HepG2 (cell line): ENCODE data around the gene RPL36AL. TPM values are rescaled to one million over a fixed set of nuclear protein-coding genes. Genes with fewer than 3 reads are reported as not detected.

Source experiments
- ADNP ChIP-seq: sonication (generic); formaldehyde crosslinking; IDR thresholded peaks from 2 replicates; pipeline ENCODE4 v1.4.0; 2020; ENCODE audit warnings: missing genetic modification reagents
- DRAP1 ChIP-seq: IDR thresholded peaks from 2 replicates; pipeline ENCODE4 v1.6.1; 2016; ENCODE audit warnings: missing genetic modification reagents, missing compliant biosample characterization
- GPN1 ChIP-seq: sonication (generic); formaldehyde crosslinking; IDR thresholded peaks from 2 replicates; pipeline ENCODE4 v1.5.1; 2020; ENCODE audit warnings: missing genetic modification reagents, borderline replicate concordance
- KDM2A ChIP-seq: sonication (generic); formaldehyde crosslinking; IDR thresholded peaks from 2 replicates; pipeline ENCODE4 v1.4.0; 2020; ENCODE audit warnings: low read depth, missing genetic modification reagents, borderline replicate concordance
- KLF13 ChIP-seq: sonication (generic); formaldehyde crosslinking; IDR thresholded peaks from 2 replicates; pipeline ENCODE4 v1.4.0; 2020; ENCODE audit warnings: mild to moderate bottlenecking, missing genetic modification reagents
- KLF16 ChIP-seq, 2 experiments: sonication (generic) in 1 of 2; formaldehyde crosslinking in 1 of 2; IDR thresholded peaks; 2 replicates each; pipeline versions ENCODE4 v1.6.1 to v1.8.0; 2016 to 2023; ENCODE audit warnings: missing genetic modification reagents in 2 of 2, missing compliant biosample characterization in 1 of 2
- NCOA1 ChIP-seq: sonication (generic); formaldehyde crosslinking; IDR thresholded peaks from 2 replicates; pipeline ENCODE4 v1.9.0; 2021; ENCODE audit warnings: missing genetic modification reagents
- SMYD3 ChIP-seq: sonication (generic); formaldehyde crosslinking; IDR thresholded peaks from 2 replicates; pipeline ENCODE4 v1.8.1; 2023; ENCODE audit warnings: mild to moderate bottlenecking, missing genetic modification reagents
- SP4 ChIP-seq: sonication (generic); formaldehyde crosslinking; IDR thresholded peaks from 2 replicates; pipeline ENCODE4 v1.8.1; 2023; ENCODE audit warnings: mild to moderate bottlenecking, missing genetic modification reagents
- ZBTB26 ChIP-seq: IDR thresholded peaks from 2 replicates; pipeline ENCODE4 v1.6.1; 2016; ENCODE audit warnings: missing compliant biosample characterization, missing genetic modification reagents, borderline replicate concordance
- ZBTB37 ChIP-seq: sonication (generic); formaldehyde crosslinking; IDR thresholded peaks from 2 replicates; pipeline ENCODE4 v1.4.0; 2020; ENCODE audit warnings: mild to moderate bottlenecking, missing genetic modification reagents
- ZFP41 ChIP-seq: sonication (generic); formaldehyde crosslinking; IDR thresholded peaks from 2 replicates; pipeline ENCODE4 v1.4.0; 2020; ENCODE audit warnings: mild to moderate bottlenecking, missing genetic modification reagents, borderline replicate concordance
- ZNF142 ChIP-seq: sonication (generic); formaldehyde crosslinking; IDR thresholded peaks from 2 replicates; pipeline ENCODE4 v1.4.0; 2020; ENCODE audit warnings: missing genetic modification reagents
- ZNF17 ChIP-seq: sonication (generic); formaldehyde crosslinking; IDR thresholded peaks from 2 replicates; pipeline ENCODE4 v1.5.0; 2020; ENCODE audit warnings: mild to moderate bottlenecking, missing genetic modification reagents
- ZNF264 ChIP-seq: sonication (generic); formaldehyde crosslinking; IDR thresholded peaks from 2 replicates; pipeline ENCODE4 v1.4.0; 2020; ENCODE audit warnings: missing genetic modification reagents
- ZNF276 ChIP-seq: sonication (generic); formaldehyde crosslinking; IDR thresholded peaks from 2 replicates; pipeline ENCODE4 v1.4.0; 2020; ENCODE audit warnings: mild to moderate bottlenecking, low read depth, missing genetic modification reagents
- ZNF331 ChIP-seq: sonication (generic); formaldehyde crosslinking; IDR thresholded peaks from 2 replicates; pipeline ENCODE4 v1.4.0; 2020; ENCODE audit warnings: missing genetic modification reagents
- ZNF615 ChIP-seq: sonication (generic); formaldehyde crosslinking; IDR thresholded peaks from 2 replicates; pipeline ENCODE4 v1.5.0; 2020; ENCODE audit warnings: mild to moderate bottlenecking, missing genetic modification reagents, borderline replicate concordance
- ZNF790 ChIP-seq: sonication (generic); formaldehyde crosslinking; IDR thresholded peaks from 2 replicates; pipeline ENCODE4 v1.8.0; 2022; ENCODE audit warnings: missing genetic modification reagents, mild to moderate bottlenecking, borderline replicate concordance
- ZNF878 ChIP-seq: sonication (generic); formaldehyde crosslinking; IDR thresholded peaks from 2 replicates; pipeline ENCODE4 v1.8.1; 2023; ENCODE audit warnings: mild to moderate bottlenecking, missing genetic modification reagents, moderate library complexity
- ZSCAN25 ChIP-seq: sonication (generic); formaldehyde crosslinking; IDR thresholded peaks from 2 replicates; pipeline ENCODE4 v1.8.0; 2022; ENCODE audit warnings: mild to moderate bottlenecking, missing genetic modification reagents
- polyA plus RNA-seq, 8 experiments: library from polyadenylated mRNA; depleted of rRNA in 3 of 8; stranded (reverse) in 7 of 8; unstranded in 1 of 8; fragments of >200 nt; fragmentation: Illumina TruSeq in 4 of 8; extraction: Trizol in 4 of 8; gene quantifications; 2 replicates each; pipeline versions ENCODE4 v1.2.1 to v1.2.3, GENCODE V29; 2011 to 2016; ENCODE audit warnings: low read depth in 4 of 8, missing spikeins in 1 of 8, mixed read lengths in 1 of 8; ENCODE audit not compliant: insufficient read depth in 1 of 8
- total RNA-seq, 5 experiments: library from RNA; depleted of rRNA; stranded (reverse); fragments of >200 nt; fragmentation: Illumina TruSeq; extraction: Trizol; gene quantifications; 2 replicates each; pipeline ENCODE4 v1.2.3, GENCODE V29; 2016; ENCODE audit warnings: low read depth in 1 of 5

Gene RPL36AL
- total and polyA plus RNA-seq, 2 of the 13 experiments (the other 11 are each of a cell fraction or from before 2014, with no cell fraction given): 90.0 to 294 TPM

GRCh38 chr14:49641697-49642129, 21.3 kb upstream of the RPL36AL start (continued):
- no peak for TF ChIP-seq ZFP41 (CRISPR knock-in tag)
- TF ChIP-seq ZBTB26: no peak; the same call in 1 of the 2 replicates
- TF ChIP-seq ZNF264 (CRISPR knock-in tag): peak; percentile 94
- no peak for TF ChIP-seq SP4 (CRISPR knock-in tag)
- no peak for TF ChIP-seq ZSCAN25
- no peak for TF ChIP-seq ZNF615 (CRISPR knock-in tag)
- TF ChIP-seq KDM2A (CRISPR knock-in tag): peak; percentile 71; the same call in 1 of the 2 replicates
- no peak for TF ChIP-seq ZNF790
- TF ChIP-seq DRAP1 (CRISPR knock-in tag): peak; percentile 22; the same call in 1 of the 2 replicates
- TF ChIP-seq ZBTB37 (CRISPR knock-in tag): peak; percentile 93
- TF ChIP-seq ZNF331 (CRISPR knock-in tag): peak; percentile 74
- no peak for TF ChIP-seq KLF13 (CRISPR knock-in tag)
- TF ChIP-seq NCOA1 (CRISPR knock-in tag): no peak
- TF ChIP-seq ZNF17 (CRISPR knock-in tag): no peak
- TF ChIP-seq SMYD3 (CRISPR knock-in tag): no peak
- TF ChIP-seq ZNF878: peak; percentile 82
- TF ChIP-seq GPN1 (CRISPR knock-in tag): no peak
- TF ChIP-seq ADNP (CRISPR knock-in tag): no peak
- TF ChIP-seq ZNF142 (CRISPR knock-in tag): no peak
- no peak for TF ChIP-seq ZNF276 (CRISPR knock-in tag)
- TF ChIP-seq KLF16 (CRISPR knock-in tag; IDR thresholded peaks at IDR 0.05): peak in 1 of 2 experiments; percentile 44; a peak in 1 of 4 replicates
